ENCODE measurements around the gene ECSCR. TPM values are rescaled to one million over a fixed set of nuclear protein-coding genes. Genes with fewer than 3 reads are reported as not detected.
A peak's percentile ranks its signal among the peaks of the same experiment; 100 is the strongest.

The ECSCR gene
- total RNA-seq, 4 donors from 2014 or later, result 2.2 to 4.8 (median 3.6) TPM; not detected in 1

- Histone ChIP-seq H3K36me3 (no peaks in the 10 kb centered on the region), H3K27ac (peak overlapping the region in 3 of 4 donors; percentile 17 to 55 (median 38)), H3K4me1 (peaks cover 0 to 19% (median 9%) of the 10 kb centered on the region in 4 donors), H3K9me3 (no peaks in the 10 kb centered on the region), H3K4me3 (no peak overlapping the region), H3K27me3 (no peaks in the 10 kb centered on the region)
- no peak for DNase-seq
- in situ Hi-C loops (cut with MboI; ENCODE audit: low pct_ligation_motif_present in 1 of 4, low pct_unique_long_range_greater_than_20kb in 1 of 4, low sequenced_read_pairs in 3 of 4), result no loop called here
- TF ChIP-seq POLR2AphosphoS5 (IDR thresholded peaks at IDR 0.05), result no peak
- no peak for TF ChIP-seq CTCF (IDR thresholded peaks at IDR 0.05)
- TF ChIP-seq EP300 (IDR thresholded peaks at IDR 0.05; ENCODE audit: low read depth), result no peak
- no peak for TF ChIP-seq POLR2A (IDR thresholded peaks at IDR 0.05)
- intact Hi-C loops (cut with DNase I; ENCODE audit: low total_unique reads), result no loop called here
- 80 to 100% methylated on average over 1 of the region's 1 CpG for WGBS, 2 donors (ENCODE audit: low coverage in 1 of 2)
Measured at GRCh38 chr5:139460455-139460854, 2.1 kb downstream of the ECSCR start.

GRCh38 chr5:139459451-139459934 lies 3.0 kb downstream of the ECSCR start:
- intact Hi-C loops (cut with DNase I; ENCODE audit: low total_unique reads) (no loop called here), in situ Hi-C loops (cut with MboI; ENCODE audit: low pct_ligation_motif_present in 1 of 4, low pct_unique_long_range_greater_than_20kb in 1 of 4, low sequenced_read_pairs in 3 of 4) (no loop called here)
- H3K27me3 ChIP-seq, result no peaks in the 10 kb centered on the region
- no peak overlapping the region for H3K4me3 ChIP-seq
- H3K27ac ChIP-seq, result peak overlapping the region; percentile 38 to 55 (median 52)
- 39% methylated on average over 8 of the region's 8 CpGs; no CpG with 5 or more reads in 1 of the 2 donors for WGBS, 2 donors (ENCODE audit: low coverage in 1 of 2)
- TF ChIP-seq POLR2AphosphoS5 (IDR thresholded peaks at IDR 0.05), result no peak
- DNase-seq, result no peak
- H3K36me3 ChIP-seq, result no peaks in the 10 kb centered on the region
- H3K4me1 ChIP-seq, result peaks cover 0 to 19% (median 9%) of the 10 kb centered on the region in 4 donors
- H3K9me3 ChIP-seq, result no peaks in the 10 kb centered on the region

GRCh38 chr5:139458580-139459407 lies 3.7 kb downstream of the ECSCR start:
- H3K4me3 ChIP-seq, result no peak overlapping the region
- intact Hi-C loops (cut with DNase I; ENCODE audit: low total_unique reads), result no loop called here
- H3K27me3 ChIP-seq, result no peaks in the 10 kb centered on the region
- no peaks in the 10 kb centered on the region for H3K9me3 ChIP-seq
- WGBS, 2 donors (ENCODE audit: low coverage in 1 of 2), result 56 to 59% methylated on average over 6 to 8 of the region's 8 CpGs
- DNase-seq, result peak; percentile 54
- peaks cover 0 to 19% (median 9%) of the 10 kb centered on the region in 4 donors for H3K4me1 ChIP-seq
- H3K36me3 ChIP-seq, result no peaks in the 10 kb centered on the region
- in situ Hi-C loops (cut with MboI; ENCODE audit: low pct_ligation_motif_present in 1 of 4, low pct_unique_long_range_greater_than_20kb in 1 of 4, low sequenced_read_pairs in 3 of 4), result no loop called here
- TF ChIP-seq POLR2A (IDR thresholded peaks at IDR 0.05), result no peak
- no peak for TF ChIP-seq CTCF (IDR thresholded peaks at IDR 0.05)
- TF ChIP-seq POLR2AphosphoS5 (IDR thresholded peaks at IDR 0.05), result no peak
- no peak for TF ChIP-seq EP300 (IDR thresholded peaks at IDR 0.05; ENCODE audit: low read depth)
- H3K27ac ChIP-seq, result peak overlapping the region; percentile 38 to 55 (median 52)

- H3K4me1 ChIP-seq, result peaks cover 0 to 19% (median 9%) of the 10 kb centered on the region in 4 donors
- no peaks in the 10 kb centered on the region for H3K27me3 ChIP-seq
- 83% methylated on average over 5 of the region's 5 CpGs; no CpG with 5 or more reads in 1 of the 2 donors for WGBS, 2 donors (ENCODE audit: low coverage in 1 of 2)
- in situ Hi-C loops (cut with MboI; ENCODE audit: low pct_ligation_motif_present in 1 of 4, low pct_unique_long_range_greater_than_20kb in 1 of 4, low sequenced_read_pairs in 3 of 4), result no loop called here
- DNase-seq, result no peak
- no peak for TF ChIP-seq EP300 (IDR thresholded peaks at IDR 0.05; ENCODE audit: low read depth)
- TF ChIP-seq POLR2AphosphoS5 (IDR thresholded peaks at IDR 0.05), result no peak
- TF ChIP-seq POLR2A (IDR thresholded peaks at IDR 0.05), result no peak
- TF ChIP-seq CTCF (IDR thresholded peaks at IDR 0.05), result no peak
- no peaks in the 10 kb centered on the region for H3K9me3 ChIP-seq
- H3K4me3 ChIP-seq, result no peak overlapping the region
- intact Hi-C loops (cut with DNase I; ENCODE audit: low total_unique reads), result no loop called here
- H3K27ac ChIP-seq, result peak overlapping the region in 1 of 4 donors; percentile 30
- H3K36me3 ChIP-seq, result no peaks in the 10 kb centered on the region
Measured at GRCh38 chr5:139457653-139458306, 4.8 kb downstream of the ECSCR start.

All from transverse colon (tissue), 4 donors.